Measurements from ENCODE around the gene PLXNB3. TPM values are rescaled to one million over a fixed set of nuclear protein-coding genes. Genes with fewer than 3 reads are reported as not detected.

The PLXNB3 gene
- total RNA-seq, 1 donor from 2014 or later: 5.8 TPM

DNA sequence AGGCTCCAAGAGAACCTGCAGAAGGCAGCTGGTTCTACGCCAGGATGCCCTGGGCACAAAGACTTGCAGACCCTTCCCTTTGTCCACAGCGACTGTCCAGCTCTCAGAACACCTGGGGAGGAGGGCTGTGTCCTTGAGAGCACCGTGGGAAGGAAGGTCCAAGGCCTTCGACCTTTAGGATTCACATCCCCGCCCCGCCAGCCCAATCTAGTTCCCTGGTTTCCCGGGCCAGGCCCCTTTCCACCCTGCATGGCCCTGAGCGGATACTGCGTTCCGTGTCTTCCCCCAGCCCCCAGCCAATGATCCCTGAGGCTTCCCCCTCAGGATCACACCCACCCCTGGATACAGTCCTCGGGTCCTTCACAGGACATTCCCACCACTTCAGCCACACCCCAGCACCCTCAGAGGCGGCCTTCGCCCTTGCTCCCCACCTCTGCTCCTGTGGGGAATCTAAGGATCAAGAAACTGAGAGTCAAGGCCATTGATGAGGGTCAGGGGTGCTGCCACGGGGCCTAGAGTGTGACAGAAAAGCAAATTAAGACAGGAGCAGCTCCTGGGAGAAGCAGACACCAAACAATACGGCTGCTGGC, 30.3 kb upstream of the PLXNB3 start:
- DNase-seq: no peak
- H3K36me3 Mint-ChIP-seq (ENCODE audit: unreplicated experiment): peaks cover 16% of the 10 kb centered on the region
- H3K4me3 Mint-ChIP-seq (ENCODE audit: unreplicated experiment): no peak overlapping the region
- peaks cover 1% of the 10 kb centered on the region for H3K4me1 Mint-ChIP-seq (ENCODE audit: low read depth, unreplicated experiment)
- H3K27me3 Mint-ChIP-seq (ENCODE audit: unreplicated experiment): peaks cover 5% of the 10 kb centered on the region
- H3K9me3 Mint-ChIP-seq (ENCODE audit: unreplicated experiment): peaks cover 2% of the 10 kb centered on the region
- no peak overlapping the region for H3K27ac Mint-ChIP-seq (ENCODE audit: unreplicated experiment)
- TF ChIP-seq, protein P1, sequence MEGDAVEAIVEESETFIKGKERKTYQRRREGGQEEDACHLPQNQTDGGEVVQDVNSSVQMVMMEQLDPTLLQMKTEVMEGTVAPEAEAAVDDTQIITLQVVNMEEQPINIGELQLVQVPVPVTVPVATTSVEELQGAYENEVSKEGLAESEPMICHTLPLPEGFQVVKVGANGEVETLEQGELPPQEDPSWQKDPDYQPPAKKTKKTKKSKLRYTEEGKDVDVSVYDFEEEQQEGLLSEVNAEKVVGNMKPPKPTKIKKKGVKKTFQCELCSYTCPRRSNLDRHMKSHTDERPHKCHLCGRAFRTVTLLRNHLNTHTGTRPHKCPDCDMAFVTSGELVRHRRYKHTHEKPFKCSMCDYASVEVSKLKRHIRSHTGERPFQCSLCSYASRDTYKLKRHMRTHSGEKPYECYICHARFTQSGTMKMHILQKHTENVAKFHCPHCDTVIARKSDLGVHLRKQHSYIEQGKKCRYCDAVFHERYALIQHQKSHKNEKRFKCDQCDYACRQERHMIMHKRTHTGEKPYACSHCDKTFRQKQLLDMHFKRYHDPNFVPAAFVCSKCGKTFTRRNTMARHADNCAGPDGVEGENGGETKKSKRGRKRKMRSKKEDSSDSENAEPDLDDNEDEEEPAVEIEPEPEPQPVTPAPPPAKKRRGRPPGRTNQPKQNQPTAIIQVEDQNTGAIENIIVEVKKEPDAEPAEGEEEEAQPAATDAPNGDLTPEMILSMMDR (IDR thresholded peaks at IDR 0.05; ENCODE audit: partially characterized antibody, unreplicated experiment): no peak

- peaks cover 5% of the 10 kb centered on the region for H3K27me3 Mint-ChIP-seq (ENCODE audit: unreplicated experiment)
- TF ChIP-seq, protein P1 (IDR thresholded peaks at IDR 0.05; ENCODE audit: partially characterized antibody, unreplicated experiment): no peak
- H3K9me3 Mint-ChIP-seq (ENCODE audit: unreplicated experiment): peaks cover 2% of the 10 kb centered on the region
- H3K4me3 Mint-ChIP-seq (ENCODE audit: unreplicated experiment): no peak overlapping the region
- H3K36me3 Mint-ChIP-seq (ENCODE audit: unreplicated experiment): peaks cover 16% of the 10 kb centered on the region
- H3K4me1 Mint-ChIP-seq (ENCODE audit: low read depth, unreplicated experiment): peaks cover 1% of the 10 kb centered on the region
- H3K27ac Mint-ChIP-seq (ENCODE audit: unreplicated experiment): no peak overlapping the region
- DNase-seq: no peak
These were observed 29.2 kb upstream of the PLXNB3 start for GRCh38 chrX:153734871-153735270.

DNA sequence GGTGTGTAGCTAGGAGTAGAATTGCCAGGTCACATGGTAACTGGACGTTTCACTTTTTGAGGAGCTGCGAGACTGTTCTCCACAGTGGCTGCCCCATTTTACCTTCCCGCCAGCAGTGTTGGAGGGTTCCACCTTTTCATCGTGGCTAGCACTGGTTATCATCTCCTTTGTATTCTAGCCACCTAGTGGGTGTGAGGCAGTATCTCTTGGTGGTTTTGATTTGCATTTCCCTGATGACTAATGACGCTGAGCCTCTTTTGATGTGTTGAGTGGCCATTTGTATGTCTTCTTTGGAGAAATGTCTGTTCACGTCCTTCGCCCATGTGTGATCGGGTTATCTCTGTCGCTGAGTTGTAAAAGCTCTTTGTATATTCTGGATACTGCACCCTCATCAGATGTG, 28.8 kb upstream of the PLXNB3 start:
- peaks cover 1% of the 10 kb centered on the region for H3K4me1 Mint-ChIP-seq (ENCODE audit: low read depth, unreplicated experiment)
- H3K27me3 Mint-ChIP-seq (ENCODE audit: unreplicated experiment): peaks cover 5% of the 10 kb centered on the region
- no peak overlapping the region for H3K4me3 Mint-ChIP-seq (ENCODE audit: unreplicated experiment)
- no peak overlapping the region for H3K27ac Mint-ChIP-seq (ENCODE audit: unreplicated experiment)
- TF ChIP-seq, protein P1 (IDR thresholded peaks at IDR 0.05; ENCODE audit: partially characterized antibody, unreplicated experiment): no peak
- peaks cover 2% of the 10 kb centered on the region for H3K9me3 Mint-ChIP-seq (ENCODE audit: unreplicated experiment)
- DNase-seq: no peak
- peaks cover 16% of the 10 kb centered on the region for H3K36me3 Mint-ChIP-seq (ENCODE audit: unreplicated experiment)

DNA sequence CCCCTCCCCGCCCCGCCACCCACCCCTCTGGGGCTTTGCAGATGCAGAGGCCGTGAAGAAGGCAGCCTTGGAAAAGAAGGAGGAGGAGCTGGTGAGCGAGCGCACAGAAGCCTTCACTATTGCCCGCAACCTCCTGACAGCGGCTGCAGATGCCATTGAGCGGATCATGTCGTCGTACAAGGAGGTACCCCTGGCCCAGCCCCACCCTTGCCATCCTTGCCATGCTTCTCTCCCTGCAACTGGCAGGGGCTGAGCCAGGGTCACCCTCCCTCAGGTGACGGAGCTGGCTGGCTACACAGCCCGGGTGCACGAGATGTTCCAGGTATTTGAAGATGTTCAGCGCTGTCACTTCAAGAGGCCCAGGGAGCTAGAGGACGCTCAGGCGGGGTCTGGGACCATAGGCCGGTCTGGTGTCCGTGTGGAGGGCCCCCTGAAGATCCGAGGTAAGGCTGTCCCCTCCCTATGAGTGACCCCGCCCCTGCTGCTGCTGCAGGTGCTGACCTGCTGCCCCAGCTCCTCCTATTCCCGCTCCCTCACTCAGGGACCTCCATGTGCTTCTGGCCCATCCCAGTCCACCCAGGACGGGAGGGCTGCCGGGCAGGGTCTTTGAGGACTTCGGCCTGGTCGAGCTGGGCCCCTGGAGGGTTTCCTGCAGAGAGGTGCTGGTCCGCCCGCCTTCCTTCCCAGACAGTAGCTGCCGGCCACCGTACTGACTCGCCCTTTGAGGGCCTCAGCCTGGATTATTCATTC, 27.8 kb upstream of the PLXNB3 start:
- DNase-seq: no peak
- peaks cover 14% of the 10 kb centered on the region for H3K36me3 Mint-ChIP-seq (ENCODE audit: unreplicated experiment)
- TF ChIP-seq, protein P1 (IDR thresholded peaks at IDR 0.05; ENCODE audit: partially characterized antibody, unreplicated experiment): no peak
- peaks cover 3% of the 10 kb centered on the region for H3K4me1 Mint-ChIP-seq (ENCODE audit: low read depth, unreplicated experiment)
- no peaks in the 10 kb centered on the region for H3K9me3 Mint-ChIP-seq (ENCODE audit: unreplicated experiment)
- H3K27ac Mint-ChIP-seq (ENCODE audit: unreplicated experiment): no peak overlapping the region
- H3K27me3 Mint-ChIP-seq (ENCODE audit: unreplicated experiment): peaks cover 5% of the 10 kb centered on the region
- H3K4me3 Mint-ChIP-seq (ENCODE audit: unreplicated experiment): no peak overlapping the region

DNA sequence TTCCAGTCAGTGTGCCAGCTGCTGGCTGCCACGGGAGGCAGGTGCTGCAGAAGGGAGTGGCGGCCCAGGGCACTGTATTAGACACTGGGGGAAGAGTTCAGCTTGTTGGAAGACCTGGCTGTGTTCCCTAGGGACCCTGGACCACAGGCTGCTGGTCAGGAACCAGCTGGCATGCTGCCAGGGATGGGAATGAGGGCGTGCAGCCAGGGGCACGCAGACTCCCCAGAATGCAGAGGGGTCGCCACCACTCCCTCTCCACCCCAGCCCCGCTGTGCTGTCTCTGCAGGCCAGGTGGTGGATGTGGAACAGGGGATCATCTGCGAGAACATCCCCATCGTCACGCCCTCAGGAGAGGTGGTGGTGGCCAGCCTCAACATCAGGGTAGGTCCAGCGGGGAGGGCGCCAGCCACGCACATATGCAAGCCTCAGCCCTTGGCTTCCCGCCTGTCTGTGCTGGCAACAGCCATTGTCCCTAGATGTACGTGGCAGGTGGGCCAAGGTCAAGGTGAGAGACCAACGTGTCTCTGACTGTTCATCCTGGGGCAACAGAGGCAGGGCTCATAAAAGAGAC, 27.1 kb upstream of the PLXNB3 start:
- TF ChIP-seq, protein P1 (IDR thresholded peaks at IDR 0.05; ENCODE audit: partially characterized antibody, unreplicated experiment): no peak
- Mint-ChIP-seq H3K4me1 (ENCODE audit: low read depth, unreplicated experiment) (peaks cover 3% of the 10 kb centered on the region), H3K9me3 (ENCODE audit: unreplicated experiment) (no peaks in the 10 kb centered on the region), H3K27me3 (ENCODE audit: unreplicated experiment) (peaks cover 5% of the 10 kb centered on the region), H3K27ac (ENCODE audit: unreplicated experiment) (no peak overlapping the region), H3K36me3 (ENCODE audit: unreplicated experiment) (peaks cover 7% of the 10 kb centered on the region), H3K4me3 (ENCODE audit: unreplicated experiment) (no peak overlapping the region)
- no peak for DNase-seq

All from glutamatergic neuron (in vitro differentiated cells).